ENCODE measurements around the gene HOOK2. TPM values are rescaled to one million over a fixed set of nuclear protein-coding genes. Genes with fewer than 3 reads are reported as not detected.

HOOK2 gene
- total and polyA plus RNA-seq, 9 of the 15 experiments (the other 6 are each of a cell fraction or from before 2014, with no cell fraction given): 1.3 to 17.2 (median 9.9) TPM

- TF ChIP-seq MECOM (CRISPR knock-in tag; IDR thresholded peaks at IDR 0.05): peak; percentile 89; the same call in 1 of the 2 replicates
- TF ChIP-seq SMARCA4 (IDR thresholded peaks at IDR 0.05): peak; percentile 95
- TF ChIP-seq TAL1 (IDR thresholded peaks at IDR 0.05): peak; percentile 95
- TF ChIP-seq THRA (IDR thresholded peaks at IDR 0.05): no peak
- TF ChIP-seq, protein P1, sequence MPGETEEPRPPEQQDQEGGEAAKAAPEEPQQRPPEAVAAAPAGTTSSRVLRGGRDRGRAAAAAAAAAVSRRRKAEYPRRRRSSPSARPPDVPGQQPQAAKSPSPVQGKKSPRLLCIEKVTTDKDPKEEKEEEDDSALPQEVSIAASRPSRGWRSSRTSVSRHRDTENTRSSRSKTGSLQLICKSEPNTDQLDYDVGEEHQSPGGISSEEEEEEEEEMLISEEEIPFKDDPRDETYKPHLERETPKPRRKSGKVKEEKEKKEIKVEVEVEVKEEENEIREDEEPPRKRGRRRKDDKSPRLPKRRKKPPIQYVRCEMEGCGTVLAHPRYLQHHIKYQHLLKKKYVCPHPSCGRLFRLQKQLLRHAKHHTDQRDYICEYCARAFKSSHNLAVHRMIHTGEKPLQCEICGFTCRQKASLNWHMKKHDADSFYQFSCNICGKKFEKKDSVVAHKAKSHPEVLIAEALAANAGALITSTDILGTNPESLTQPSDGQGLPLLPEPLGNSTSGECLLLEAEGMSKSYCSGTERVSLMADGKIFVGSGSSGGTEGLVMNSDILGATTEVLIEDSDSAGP (CRISPR knock-in tag; IDR thresholded peaks at IDR 0.05): no peak
- no peak; the same call in 1 of the 2 replicates for TF ChIP-seq MAFG (tag; conservative IDR thresholded peaks at IDR 0.05)
- no peak for TF ChIP-seq ZNF354B (CRISPR knock-in tag; IDR thresholded peaks at IDR 0.05)
- TF ChIP-seq, protein P2, sequence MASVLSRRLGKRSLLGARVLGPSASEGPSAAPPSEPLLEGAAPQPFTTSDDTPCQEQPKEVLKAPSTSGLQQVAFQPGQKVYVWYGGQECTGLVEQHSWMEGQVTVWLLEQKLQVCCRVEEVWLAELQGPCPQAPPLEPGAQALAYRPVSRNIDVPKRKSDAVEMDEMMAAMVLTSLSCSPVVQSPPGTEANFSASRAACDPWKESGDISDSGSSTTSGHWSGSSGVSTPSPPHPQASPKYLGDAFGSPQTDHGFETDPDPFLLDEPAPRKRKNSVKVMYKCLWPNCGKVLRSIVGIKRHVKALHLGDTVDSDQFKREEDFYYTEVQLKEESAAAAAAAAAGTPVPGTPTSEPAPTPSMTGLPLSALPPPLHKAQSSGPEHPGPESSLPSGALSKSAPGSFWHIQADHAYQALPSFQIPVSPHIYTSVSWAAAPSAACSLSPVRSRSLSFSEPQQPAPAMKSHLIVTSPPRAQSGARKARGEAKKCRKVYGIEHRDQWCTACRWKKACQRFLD (CRISPR knock-in tag; IDR thresholded peaks at IDR 0.05): no peak
- TF ChIP-seq HCFC1 (IDR thresholded peaks at IDR 0.05; ENCODE audit: low read depth, low read length): no peak
- TF ChIP-seq MTA3 (IDR thresholded peaks at IDR 0.05; ENCODE audit: borderline replicate concordance): peak; percentile 67; the same call in 1 of the 2 replicates
- peak; percentile 51 for TF ChIP-seq ZBTB40 (IDR thresholded peaks at IDR 0.05)
- TF ChIP-seq ZBTB40 (CRISPR knock-in tag; IDR thresholded peaks at IDR 0.05): no peak
- peak; percentile 76 to 82 for TF ChIP-seq FOXK2 (conservative IDR thresholded peaks at IDR 0.05 in 1 of 2, IDR thresholded peaks at IDR 0.05 in 1 of 2; ENCODE audit: low read depth in 2 of 2)
- 0 out of 2 replicates have a peak, but pooled peaks have one; percentile 76 for TF ChIP-seq ZBTB43 (CRISPR knock-in tag; IDR thresholded peaks at IDR 0.05)
Observed at GRCh38 chr19:12784394-12784870, 9.1 kb upstream of the HOOK2 start (continued).
